ENCODE results near the gene SFT2D1.
"Not testable (repeated sequence)": the region's sequence is repeated elsewhere in the genome, so short reads cannot be mapped to it uniquely, and the experiment has no call there.

The SFT2D1 gene

GRCh38 chr6:166342349-166343149 lies at the start of gene SFT2D1:
Gene SFT2D1, minus strand, starts transcription at chr6:166342545. Its CDS starts 64 bp downstream, at chr6:166342481.
- Histone ChIP-seq H3K27ac (peak within 1 kb of the TSS; percentile 87 to 99 (median 97)), H3K4me3 (peak within 1 kb of the TSS; percentile 69 to 99 (median 93))

GRCh38 chr6:166389119-166389518 lies 46.8 kb upstream of the SFT2D1 start:
- Histone ChIP-seq H3K4me3 (no peak overlapping the region), H3K27ac (no peak overlapping the region)

GRCh38 chr6:166388290-166389004 lies 46.1 kb upstream of the SFT2D1 start:
- Histone ChIP-seq H3K27ac (no peak overlapping the region), H3K4me3 (no peak overlapping the region)

GRCh38 chr6:166387642-166388289 lies 45.4 kb upstream of the SFT2D1 start:
- no peak overlapping the region for H3K27ac ChIP-seq

GRCh38 chr6:166387098-166387497 lies 44.8 kb upstream of the SFT2D1 start:
- H3K27ac ChIP-seq, H3K4me3 ChIP-seq: not testable (repeated sequence)

More at GRCh38 chr6:166387642-166388289, 45.4 kb upstream of the SFT2D1 start:
- no peak overlapping the region for H3K4me3 ChIP-seq

GRCh38 chr6:166386111-166386510 lies 43.8 kb upstream of the SFT2D1 start:
- Histone ChIP-seq H3K27ac (no peak overlapping the region), H3K4me3 (no peak overlapping the region)

- Histone ChIP-seq H3K4me3 (peak overlapping the region; percentile 74 to 99 (median 88)), H3K27ac (peak overlapping the region in 20 of 21 experiments; percentile 70 to 94 (median 90))
Measured at GRCh38 chr6:166383802-166384363, 41.5 kb upstream of the SFT2D1 start.

- Histone ChIP-seq H3K27ac (peak within 1 kb of the TSS; percentile 66 to 94 (median 89)), H3K4me3 (peak within 1 kb of the TSS; percentile 74 to 99 (median 88))
Measured at GRCh38 chr6:166382933-166383801, 40.8 kb upstream of the SFT2D1 start, which contains the start of gene MPC1. Gene MPC1, minus strand, starts transcription at chr6:166382940. Its CDS starts 64 bp downstream, at chr6:166382876.

GRCh38 chr6:166382500-166382932 lies 40.2 kb upstream of the SFT2D1 start:
- Histone ChIP-seq H3K4me3 (peak overlapping the region; percentile 74 to 99 (median 88)), H3K27ac (peak overlapping the region; percentile 20 to 94 (median 89))

- peak overlapping the region; percentile 74 to 99 (median 88) for H3K4me3 ChIP-seq
- peak overlapping the region in 20 of 21 experiments; percentile 20 to 94 (median 89) for H3K27ac ChIP-seq
Measured at GRCh38 chr6:166381733-166382499, 39.6 kb upstream of the SFT2D1 start.

GRCh38 chr6:166381381-166381732 lies 39.0 kb upstream of the SFT2D1 start:
- peak overlapping the region in 9 of 21 experiments; percentile 68 to 94 (median 90) for H3K27ac ChIP-seq

GRCh38 chr6:166379800-166380199 lies 37.5 kb upstream of the SFT2D1 start:
- Histone ChIP-seq H3K4me3 (no peak overlapping the region), H3K27ac (no peak overlapping the region)

More at GRCh38 chr6:166381381-166381732, 39.0 kb upstream of the SFT2D1 start:
- H3K4me3 ChIP-seq = peak overlapping the region in 6 of 7 experiments; percentile 78 to 99 (median 88)

GRCh38 chr6:166379103-166379586 lies 36.8 kb upstream of the SFT2D1 start:
- Histone ChIP-seq H3K27ac (no peak overlapping the region), H3K4me3 (no peak overlapping the region)

- H3K4me3 ChIP-seq = no peak overlapping the region
- no peak overlapping the region for H3K27ac ChIP-seq
Measured at GRCh38 chr6:166377721-166378120, 35.4 kb upstream of the SFT2D1 start.

- no peak overlapping the region for H3K27ac ChIP-seq
- no peak overlapping the region for H3K4me3 ChIP-seq
Measured at GRCh38 chr6:166375013-166375412, 32.7 kb upstream of the SFT2D1 start.

GRCh38 chr6:166370489-166370888 lies 28.1 kb upstream of the SFT2D1 start:
- Histone ChIP-seq H3K27ac (no peak overlapping the region), H3K4me3 (no peak overlapping the region)

- no peak overlapping the region for H3K4me3 ChIP-seq
- no peak overlapping the region for H3K27ac ChIP-seq
Measured at GRCh38 chr6:166369782-166370181, 27.4 kb upstream of the SFT2D1 start.

GRCh38 chr6:166366921-166367320 lies 24.6 kb upstream of the SFT2D1 start:
- no peak overlapping the region for H3K27ac ChIP-seq
- no peak overlapping the region for H3K4me3 ChIP-seq
